Activated effector memory CD4-positive, alpha-beta T cell treated with anti-CD3 and anti-CD28 coated beads, Interleukin-2, amount 50 U/mL, for 16 hours (primary cell): ENCODE results near the gene AQP2.

Experiments
- DNase-seq: peaks from one replicate; pipeline ENCODE4 v3.0.0-alpha.2; 2020

Gene AQP2

GRCh38 chr12:49942512-49942893, 8.0 kb upstream of the AQP2 start:
- no peak for DNase-seq

GRCh38 chr12:49942921-49943624, 7.5 kb upstream of the AQP2 start:
- DNase-seq: peak; percentile 70

- DNase-seq: no peak
Measured at GRCh38 chr12:49943625-49943960, 6.9 kb upstream of the AQP2 start.

- DNase-seq: peak; percentile 61
Measured at GRCh38 chr12:49944046-49944445, 6.5 kb upstream of the AQP2 start.

GRCh38 chr12:49944718-49945117, 5.8 kb upstream of the AQP2 start:
- peak; percentile 54 for DNase-seq

GRCh38 chr12:49945394-49946080, 5.0 kb upstream of the AQP2 start:
- DNase-seq: peak; percentile 94

- peak; percentile 71 for DNase-seq
Measured at GRCh38 chr12:49946086-49946485, 4.5 kb upstream of the AQP2 start.

GRCh38 chr12:49946497-49946896, 4.0 kb upstream of the AQP2 start:
- DNase-seq: no peak

- DNase-seq: peak; percentile 39
Measured at GRCh38 chr12:49947593-49948226, 2.8 kb upstream of the AQP2 start.

GRCh38 chr12:49948866-49949845, 1.4 kb upstream of the AQP2 start:
- DNase-seq: peak; percentile 59

GRCh38 chr12:49949866-49950265, 671 bp upstream of the AQP2 start:
- peak; percentile 13 for DNase-seq

- no peak for DNase-seq
Measured at GRCh38 chr12:49951411-49952240, 1.1 kb downstream of the AQP2 start.

GRCh38 chr12:49952391-49953055, 2.0 kb downstream of the AQP2 start:
- DNase-seq: no peak

GRCh38 chr12:49953151-49953550, 2.6 kb downstream of the AQP2 start:
- no peak for DNase-seq

GRCh38 chr12:49953961-49954846, 3.7 kb downstream of the AQP2 start:
- no peak for DNase-seq

- no peak for DNase-seq
Measured at GRCh38 chr12:49954863-49955830, 4.6 kb downstream of the AQP2 start.

- DNase-seq: no peak
Measured at GRCh38 chr12:49955899-49956662, 5.5 kb downstream of the AQP2 start.
